ENCODE results near the gene PARS2. TPM values are rescaled to one million over a fixed set of nuclear protein-coding genes. Genes with fewer than 3 reads are reported as not detected.
A peak's percentile ranks its signal among the peaks of the same experiment; 100 is the strongest.

Gene PARS2
- total RNA-seq, 1 donor from 2014 or later, result 0.43 TPM

GRCh38 chr1:54743416-54744226, 20.7 kb downstream of the PARS2 start:
- Histone ChIP-seq H3K36me3 (peaks cover 42 to 51% of the 10 kb centered on the region in 2 donors), H3K27me3 (no peaks in the 10 kb centered on the region), H3K4me1 (no peaks in the 10 kb centered on the region), H3K27ac (no peak overlapping the region), H3K9me3 (no peaks in the 10 kb centered on the region), H3K4me3 (no peak overlapping the region)
- DNase-seq (ENCODE audit: low spot score in 2 of 2), result peak in 1 of 2 donors; percentile 46
- intact Hi-C loops (cut with DNase I), result no loop called here
- no peak for TF ChIP-seq CTCF (IDR thresholded peaks at IDR 0.05)

GRCh38 chr1:54742282-54742681, 22.0 kb downstream of the PARS2 start:
- no peak for DNase-seq (ENCODE audit: low spot score in 2 of 2)
- peaks cover 50 to 64% of the 10 kb centered on the region in 2 donors for H3K36me3 ChIP-seq
- intact Hi-C loops (cut with DNase I), result no loop called here

GRCh38 chr1:54741531-54741930, 22.8 kb downstream of the PARS2 start:
- H3K4me1 ChIP-seq, result no peaks in the 10 kb centered on the region
- no peak overlapping the region for H3K27ac ChIP-seq
- no peaks in the 10 kb centered on the region for H3K27me3 ChIP-seq
- no peaks in the 10 kb centered on the region for H3K9me3 ChIP-seq
- TF ChIP-seq CTCF (IDR thresholded peaks at IDR 0.05), result no peak
- H3K36me3 ChIP-seq, result peaks cover 50 to 72% of the 10 kb centered on the region in 2 donors
- DNase-seq (ENCODE audit: low spot score in 2 of 2), result peak in 1 of 2 donors; percentile 35
- intact Hi-C loops (cut with DNase I), result no loop called here
- no peak overlapping the region for H3K4me3 ChIP-seq

More at GRCh38 chr1:54742282-54742681, 22.0 kb downstream of the PARS2 start:
- H3K4me3 ChIP-seq, result no peak overlapping the region
- TF ChIP-seq CTCF (IDR thresholded peaks at IDR 0.05), result no peak
- no peak overlapping the region for H3K27ac ChIP-seq
- no peaks in the 10 kb centered on the region for H3K9me3 ChIP-seq
- no peaks in the 10 kb centered on the region for H3K27me3 ChIP-seq
- no peaks in the 10 kb centered on the region for H3K4me1 ChIP-seq

- Histone ChIP-seq H3K4me1 (no peaks in the 10 kb centered on the region), H3K36me3 (peaks cover 57 to 83% of the 10 kb centered on the region in 2 donors), H3K9me3 (no peaks in the 10 kb centered on the region), H3K4me3 (no peak overlapping the region), H3K27me3 (no peaks in the 10 kb centered on the region), H3K27ac (no peak overlapping the region)
- DNase-seq (ENCODE audit: low spot score in 2 of 2), result peak in 1 of 2 donors; percentile 16
- intact Hi-C loops (cut with DNase I), result no loop called here
- TF ChIP-seq CTCF (IDR thresholded peaks at IDR 0.05), result no peak
Measured at GRCh38 chr1:54738244-54738643, 26.1 kb downstream of the PARS2 start.

- Histone ChIP-seq H3K27me3 (no peaks in the 10 kb centered on the region), H3K36me3 (peaks cover 55 to 88% of the 10 kb centered on the region in 2 donors), H3K27ac (no peak overlapping the region), H3K9me3 (no peaks in the 10 kb centered on the region), H3K4me3 (no peak overlapping the region), H3K4me1 (no peaks in the 10 kb centered on the region)
- intact Hi-C loops (cut with DNase I), result no loop called here
- no peak for TF ChIP-seq CTCF (IDR thresholded peaks at IDR 0.05)
- peak in 1 of 2 donors; percentile 46 for DNase-seq (ENCODE audit: low spot score in 2 of 2)
Measured at GRCh38 chr1:54736685-54737084, 27.6 kb downstream of the PARS2 start.
